HEK293 (cell line): ENCODE results near the gene HLA-DMA.

ENCODE experiments used
- CTCF ChIA-PET: fragments of 350-600 bp; formaldehyde crosslinking; extraction: SDS; loops from one replicate; lab custom pipeline; 2021; ENCODE audit warnings: antibody characterized with exemption; lab: Yijun Ruan, JAX
- POLR2A ChIA-PET: fragments of 300-600 bp; formaldehyde crosslinking; extraction: SDS; loops from one replicate; lab custom pipeline; 2020; ENCODE audit warnings: antibody characterized with exemption, inconsistent platforms; lab: Yijun Ruan, JAX
- H3K27ac ChIP-seq: fragments of 200-500 bp; sonication (Bioruptor generic); 2 replicates; pipeline ENCODE4 v1.5.1; 2014; ENCODE audit warnings: low read depth, low read length, control low read depth, inconsistent platforms; ENCODE audit errors: extremely low read depth
- H3K36me3 ChIP-seq, 2 experiments: fragments of 200-500 bp in 1 of 2; sonication (Bioruptor generic) in 1 of 2; 1 replicate in 1 of 2; 2 replicates in 1 of 2; pipeline ENCODE4 v1.5.1; 2014 to 2017; ENCODE audit warnings: inconsistent platforms in 2 of 2, low read length in 2 of 2; ENCODE audit not compliant: control insufficient read depth in 2 of 2, insufficient read depth in 1 of 2
- H3K4me1 ChIP-seq: fragments of 200-500 bp; sonication (Bioruptor generic); 2 replicates; pipeline ENCODE4 v1.5.1; 2014; ENCODE audit warnings: mild to moderate bottlenecking, low read length, inconsistent platforms; ENCODE audit not compliant: control insufficient read depth, insufficient read depth
- H3K4me3 ChIP-seq: 2 replicates; pipeline ENCODE4 v1.5.1; 2011; ENCODE audit warnings: low read depth, mild to moderate bottlenecking, control low read depth, low read length, moderate library complexity
- H3K9me3 ChIP-seq: fragments of 200-500 bp; sonication (Bioruptor generic); 2 replicates; pipeline ENCODE4 v1.5.1; 2014; ENCODE audit warnings: low read depth, low read length, inconsistent platforms; ENCODE audit not compliant: control insufficient read depth, insufficient read depth
- BCL11A ChIP-seq: fragments of 450-650 bp; formaldehyde crosslinking; IDR thresholded peaks from 2 replicates; pipeline ENCODE4 v1.5.1; 2016; ENCODE audit warnings: low read depth, missing biosample characterization, missing genetic modification characterization
- IKZF3 ChIP-seq: fragments of 450-650 bp; IDR thresholded peaks from 2 replicates; pipeline ENCODE4 v1.5.0; 2018; ENCODE audit warnings: missing biosample characterization, mild to moderate bottlenecking, missing genetic modification characterization, moderate library complexity
- OVOL3 ChIP-seq: fragments of 450-650 bp; formaldehyde crosslinking; IDR thresholded peaks from 2 replicates; pipeline ENCODE4 v1.5.1; 2016; ENCODE audit warnings: missing biosample characterization, missing genetic modification characterization
- PRDM1 ChIP-seq: fragments of 450-650 bp; formaldehyde crosslinking; IDR thresholded peaks from 2 replicates; pipeline ENCODE4; 2016; ENCODE audit warnings: missing biosample characterization, missing genetic modification characterization
- SETDB1 ChIP-seq: IDR thresholded peaks from one replicate; pipeline ENCODE4 v1.6.1; 2017; ENCODE audit warnings: mild to moderate bottlenecking, low read length, moderate library complexity, mixed read lengths; ENCODE audit not compliant: insufficient read length
- SP3 ChIP-seq: fragments of 450-650 bp; formaldehyde crosslinking; IDR thresholded peaks from 2 replicates; pipeline ENCODE4 v1.5.1; 2016; ENCODE audit warnings: missing biosample characterization, missing genetic modification characterization
- ZBTB21 ChIP-seq: fragments of 450-650 bp; formaldehyde crosslinking; IDR thresholded peaks from 2 replicates; pipeline ENCODE4 v1.5.1; 2017; ENCODE audit warnings: missing biosample characterization, missing genetic modification characterization
- ZFP3 ChIP-seq: fragments of 450-650 bp; formaldehyde crosslinking; IDR thresholded peaks from 2 replicates; pipeline ENCODE4 v1.5.1; 2016; ENCODE audit warnings: low read depth, missing biosample characterization, missing genetic modification characterization
- ZFP37 ChIP-seq: fragments of 450-650 bp; formaldehyde crosslinking; IDR thresholded peaks from 2 replicates; pipeline ENCODE4 v1.5.1; 2016; ENCODE audit warnings: missing biosample characterization, missing genetic modification characterization
- ZFP69B ChIP-seq: fragments of 450-650 bp; formaldehyde crosslinking; IDR thresholded peaks from 2 replicates; pipeline ENCODE4 v1.5.1; 2016; ENCODE audit warnings: missing biosample characterization, missing genetic modification characterization
- ZNF214 ChIP-seq: fragments of 450-650 bp; formaldehyde crosslinking; IDR thresholded peaks from 2 replicates; pipeline ENCODE4 v1.5.1; 2017; ENCODE audit warnings: missing biosample characterization, mild to moderate bottlenecking, missing genetic modification characterization, borderline replicate concordance
- ZNF292 ChIP-seq: fragments of 450-650 bp; formaldehyde crosslinking; IDR thresholded peaks from 2 replicates; pipeline ENCODE4 v1.5.1; 2016; ENCODE audit warnings: low read depth, missing biosample characterization, missing genetic modification characterization, borderline replicate concordance
- ZNF416 ChIP-seq: fragments of 450-650 bp; formaldehyde crosslinking; IDR thresholded peaks from 2 replicates; pipeline ENCODE4 v1.5.1; 2016; ENCODE audit warnings: missing biosample characterization, missing genetic modification characterization
- ZNF488 ChIP-seq: fragments of 450-650 bp; formaldehyde crosslinking; IDR thresholded peaks from 2 replicates; pipeline ENCODE4 v1.5.1; 2016; ENCODE audit warnings: missing biosample characterization, missing genetic modification characterization
- ZNF501 ChIP-seq: fragments of 450-650 bp; formaldehyde crosslinking; IDR thresholded peaks from 2 replicates; pipeline ENCODE4 v1.5.1; 2016; ENCODE audit warnings: missing biosample characterization, missing genetic modification characterization
- ZNF555 ChIP-seq: fragments of 450-650 bp; formaldehyde crosslinking; conservative IDR thresholded peaks from 2 replicates; pipeline ENCODE4 v1.5.1; 2017; ENCODE audit warnings: missing biosample characterization, mild to moderate bottlenecking, missing genetic modification characterization, inconsistent platforms
- ZNF558 ChIP-seq: fragments of 450-650 bp; formaldehyde crosslinking; IDR thresholded peaks from 2 replicates; pipeline ENCODE4 v1.5.1; 2016; ENCODE audit warnings: missing biosample characterization, missing genetic modification characterization
- ZNF610 ChIP-seq: fragments of 450-650 bp; formaldehyde crosslinking; IDR thresholded peaks from 2 replicates; pipeline ENCODE4 v1.5.1; 2016; ENCODE audit warnings: missing biosample characterization, missing genetic modification characterization, borderline replicate concordance
- ZNF660 ChIP-seq: fragments of 450-650 bp; IDR thresholded peaks from 2 replicates; pipeline ENCODE4 v1.5.1; 2018; ENCODE audit warnings: missing biosample characterization, mild to moderate bottlenecking, missing genetic modification characterization
- ZNF707 ChIP-seq: fragments of 450-650 bp; formaldehyde crosslinking; IDR thresholded peaks from 2 replicates; pipeline ENCODE4 v1.5.1; 2016; ENCODE audit warnings: missing biosample characterization, missing genetic modification characterization
- ZNF785 ChIP-seq: fragments of 450-650 bp; formaldehyde crosslinking; IDR thresholded peaks from 2 replicates; pipeline ENCODE4 v1.5.1; 2016; ENCODE audit warnings: missing biosample characterization, missing genetic modification characterization
- ZSCAN18 ChIP-seq: fragments of 450-650 bp; formaldehyde crosslinking; IDR thresholded peaks from 2 replicates; pipeline ENCODE4 v1.5.1; 2016; ENCODE audit warnings: missing biosample characterization, missing genetic modification characterization
- ZSCAN4 ChIP-seq: fragments of 450-650 bp; formaldehyde crosslinking; IDR thresholded peaks from 2 replicates; pipeline ENCODE4 v1.5.1; 2017; ENCODE audit warnings: missing biosample characterization, missing genetic modification characterization
- TF ChIP-seq, protein P1 (sequence below): fragments of 450-650 bp; formaldehyde crosslinking; IDR thresholded peaks from 2 replicates; pipeline ENCODE4 v1.5.1; 2016; ENCODE audit warnings: missing biosample characterization, missing genetic modification characterization
- TF ChIP-seq, protein P2 (sequence below): fragments of 450-650 bp; formaldehyde crosslinking; IDR thresholded peaks from 2 replicates; pipeline ENCODE4 v1.5.1; 2016; ENCODE audit warnings: missing biosample characterization, missing genetic modification characterization

Gene HLA-DMA

GRCh38 chr6:32969685-32970412, 17.0 kb upstream of the HLA-DMA start (continued):
- TF ChIP-seq SP3 (peak; percentile 63), ZNF610 (tag by site-specific recombination) (no peak), ZFP37 (0 out of 2 replicates have a peak, but pooled peaks have one; percentile 43), ZNF558 (peak; percentile 8; the same call in 1 of the 2 replicates), SETDB1 (no peak), OVOL3 (tag by site-specific recombination) (0 out of 2 replicates have a peak, but pooled peaks have one; percentile 29), ZNF416 (tag by site-specific recombination) (no peak), ZNF555 (tag by site-specific recombination) (no peak)
- TF ChIP-seq, protein P1, sequence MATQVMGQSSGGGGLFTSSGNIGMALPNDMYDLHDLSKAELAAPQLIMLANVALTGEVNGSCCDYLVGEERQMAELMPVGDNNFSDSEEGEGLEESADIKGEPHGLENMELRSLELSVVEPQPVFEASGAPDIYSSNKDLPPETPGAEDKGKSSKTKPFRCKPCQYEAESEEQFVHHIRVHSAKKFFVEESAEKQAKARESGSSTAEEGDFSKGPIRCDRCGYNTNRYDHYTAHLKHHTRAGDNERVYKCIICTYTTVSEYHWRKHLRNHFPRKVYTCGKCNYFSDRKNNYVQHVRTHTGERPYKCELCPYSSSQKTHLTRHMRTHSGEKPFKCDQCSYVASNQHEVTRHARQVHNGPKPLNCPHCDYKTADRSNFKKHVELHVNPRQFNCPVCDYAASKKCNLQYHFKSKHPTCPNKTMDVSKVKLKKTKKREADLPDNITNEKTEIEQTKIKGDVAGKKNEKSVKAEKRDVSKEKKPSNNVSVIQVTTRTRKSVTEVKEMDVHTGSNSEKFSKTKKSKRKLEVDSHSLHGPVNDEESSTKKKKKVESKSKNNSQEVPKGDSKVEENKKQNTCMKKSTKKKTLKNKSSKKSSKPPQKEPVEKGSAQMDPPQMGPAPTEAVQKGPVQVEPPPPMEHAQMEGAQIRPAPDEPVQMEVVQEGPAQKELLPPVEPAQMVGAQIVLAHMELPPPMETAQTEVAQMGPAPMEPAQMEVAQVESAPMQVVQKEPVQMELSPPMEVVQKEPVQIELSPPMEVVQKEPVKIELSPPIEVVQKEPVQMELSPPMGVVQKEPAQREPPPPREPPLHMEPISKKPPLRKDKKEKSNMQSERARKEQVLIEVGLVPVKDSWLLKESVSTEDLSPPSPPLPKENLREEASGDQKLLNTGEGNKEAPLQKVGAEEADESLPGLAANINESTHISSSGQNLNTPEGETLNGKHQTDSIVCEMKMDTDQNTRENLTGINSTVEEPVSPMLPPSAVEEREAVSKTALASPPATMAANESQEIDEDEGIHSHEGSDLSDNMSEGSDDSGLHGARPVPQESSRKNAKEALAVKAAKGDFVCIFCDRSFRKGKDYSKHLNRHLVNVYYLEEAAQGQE (tag by site-specific recombination) = no peak

GRCh38 chr6:32968867-32969684, 16.2 kb upstream of the HLA-DMA start:
- CTCF ChIA-PET = interaction anchor here (0.6 to 18.0 kb wide), 7 partner anchors 9 to 180 kb away, joined by 3 to 344 read pairs (median 27); partner anchors contain the start of genes HLA-DMA and TAP2
- no peaks in the 10 kb centered on the region for H3K9me3 ChIP-seq
- peak overlapping the region; percentile 99 for H3K27ac ChIP-seq
- peak overlapping the region; percentile 85 for H3K4me3 ChIP-seq
- peaks cover 11% of the 10 kb centered on the region for H3K4me1 ChIP-seq
- peaks cover 6 to 32% of the 10 kb centered on the region in 2 experiments; a peak in 2 of 3 replicates for H3K36me3 ChIP-seq
- POLR2A ChIA-PET = interaction anchor here (0.6 to 11.3 kb wide), 16 partner anchors 9 to 1427 kb away, joined by 3 to 405 read pairs (median 12); partner anchors contain the start of genes DDX39B, HLA-DMA, HLA-DMB and TAP2
- TF ChIP-seq ZFP3 (tag by site-specific recombination) (no peak), ZBTB21 (no peak), IKZF3 (tag by site-specific recombination) (peak; percentile 6), SETDB1 (no peak), ZNF292 (tag by site-specific recombination) (no peak), ZNF214 (no peak), ZFP69B (tag by site-specific recombination) (peak; percentile 75; the same call in 1 of the 2 replicates), ZNF501 (0 out of 2 replicates have a peak, but pooled peaks have one; percentile 56), ZNF488 (tag by site-specific recombination) (no peak), ZNF660 (peak; percentile 78; the same call in 1 of the 2 replicates), ZNF785 (no peak), BCL11A (tag by site-specific recombination) (0 out of 2 replicates have a peak, but pooled peaks have one; percentile 5), ZSCAN18 (tag by site-specific recombination) (no peak; the same call in 1 of the 2 replicates), PRDM1 (tag by site-specific recombination) (no peak), ZSCAN4 (tag by site-specific recombination) (peak; percentile 19; the same call in 1 of the 2 replicates), ZNF707 (tag by site-specific recombination) (no peak)
- TF ChIP-seq, protein P2, sequence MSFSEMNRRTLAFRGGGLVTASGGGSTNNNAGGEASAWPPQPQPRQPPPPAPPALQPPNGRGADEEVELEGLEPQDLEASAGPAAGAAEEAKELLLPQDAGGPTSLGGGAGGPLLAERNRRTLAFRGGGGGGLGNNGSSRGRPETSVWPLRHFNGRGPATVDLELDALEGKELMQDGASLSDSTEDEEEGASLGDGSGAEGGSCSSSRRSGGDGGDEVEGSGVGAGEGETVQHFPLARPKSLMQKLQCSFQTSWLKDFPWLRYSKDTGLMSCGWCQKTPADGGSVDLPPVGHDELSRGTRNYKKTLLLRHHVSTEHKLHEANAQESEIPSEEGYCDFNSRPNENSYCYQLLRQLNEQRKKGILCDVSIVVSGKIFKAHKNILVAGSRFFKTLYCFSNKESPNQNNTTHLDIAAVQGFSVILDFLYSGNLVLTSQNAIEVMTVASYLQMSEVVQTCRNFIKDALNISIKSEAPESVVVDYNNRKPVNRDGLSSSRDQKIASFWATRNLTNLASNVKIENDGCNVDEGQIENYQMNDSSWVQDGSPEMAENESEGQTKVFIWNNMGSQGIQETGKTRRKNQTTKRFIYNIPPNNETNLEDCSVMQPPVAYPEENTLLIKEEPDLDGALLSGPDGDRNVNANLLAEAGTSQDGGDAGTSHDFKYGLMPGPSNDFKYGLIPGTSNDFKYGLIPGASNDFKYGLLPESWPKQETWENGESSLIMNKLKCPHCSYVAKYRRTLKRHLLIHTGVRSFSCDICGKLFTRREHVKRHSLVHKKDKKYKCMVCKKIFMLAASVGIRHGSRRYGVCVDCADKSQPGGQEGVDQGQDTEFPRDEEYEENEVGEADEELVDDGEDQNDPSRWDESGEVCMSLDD (tag by site-specific recombination) = peak; percentile 92
